SK-N-MC (cell line): Measurements from ENCODE around the gene MST1R.

Experiments
- EZH2 ChIP-seq: fragments of 200-600 bp; sonication (generic); IDR thresholded peaks from one replicate; pipeline ENCODE4 v1.6.1; 2017; ENCODE audit warnings: antibody characterized with exemption
- FOXP2 ChIP-seq: optimal IDR thresholded peaks from 2 replicates; pipeline ENCODE3; 2011; ENCODE audit warnings: mild to moderate bottlenecking, moderate library complexity; ENCODE audit not compliant: insufficient read depth; ENCODE audit errors: extremely low read length, control extremely low read depth
- POLR2AphosphoS5 ChIP-seq: IDR thresholded peaks from 2 replicates; pipeline ENCODE4 v1.6.1; 2012; ENCODE audit warnings: mild to moderate bottlenecking, low read depth, low read length, borderline replicate concordance

GRCh38 chr3:49911124-49911420 is 7.4 kb upstream of the MST1R start:
- TF ChIP-seq POLR2AphosphoS5 (no peak), EZH2 (no peak), FOXP2 (no peak)
